ENCODE results near the gene SH3TC2.

GRCh38 chr5:148973455-148973854 is 89.4 kb downstream of the SH3TC2 start:
- TF ChIP-seq, protein P1, sequence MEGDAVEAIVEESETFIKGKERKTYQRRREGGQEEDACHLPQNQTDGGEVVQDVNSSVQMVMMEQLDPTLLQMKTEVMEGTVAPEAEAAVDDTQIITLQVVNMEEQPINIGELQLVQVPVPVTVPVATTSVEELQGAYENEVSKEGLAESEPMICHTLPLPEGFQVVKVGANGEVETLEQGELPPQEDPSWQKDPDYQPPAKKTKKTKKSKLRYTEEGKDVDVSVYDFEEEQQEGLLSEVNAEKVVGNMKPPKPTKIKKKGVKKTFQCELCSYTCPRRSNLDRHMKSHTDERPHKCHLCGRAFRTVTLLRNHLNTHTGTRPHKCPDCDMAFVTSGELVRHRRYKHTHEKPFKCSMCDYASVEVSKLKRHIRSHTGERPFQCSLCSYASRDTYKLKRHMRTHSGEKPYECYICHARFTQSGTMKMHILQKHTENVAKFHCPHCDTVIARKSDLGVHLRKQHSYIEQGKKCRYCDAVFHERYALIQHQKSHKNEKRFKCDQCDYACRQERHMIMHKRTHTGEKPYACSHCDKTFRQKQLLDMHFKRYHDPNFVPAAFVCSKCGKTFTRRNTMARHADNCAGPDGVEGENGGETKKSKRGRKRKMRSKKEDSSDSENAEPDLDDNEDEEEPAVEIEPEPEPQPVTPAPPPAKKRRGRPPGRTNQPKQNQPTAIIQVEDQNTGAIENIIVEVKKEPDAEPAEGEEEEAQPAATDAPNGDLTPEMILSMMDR (IDR thresholded peaks at IDR 0.05), result no peak
- TF ChIP-seq POLR2A (IDR thresholded peaks at IDR 0.05), result no peak
- TF ChIP-seq POLR2AphosphoS5 (IDR thresholded peaks at IDR 0.05), result no peak

Data from breast epithelium (tissue), 3 donors.